ENCODE measurements around the gene MYEOV.

MYEOV gene

GRCh38 chr11:69342588-69343330 lies 48.8 kb downstream of the MYEOV start:
- Histone ChIP-seq H3K27me3 (ENCODE audit: control insufficient read depth, insufficient read depth, low read length, poor library complexity, severe bottlenecking) (no peaks in the 10 kb centered on the region), H3K36me3 (ENCODE audit: control insufficient read depth, insufficient read depth, low read length) (no peaks in the 10 kb centered on the region), H3K4me3 (ENCODE audit: insufficient read depth, low read depth, low read length) (no peak overlapping the region), H3K9me3 (ENCODE audit: control insufficient read depth, low read length) (no peaks in the 10 kb centered on the region), H3K27ac (ENCODE audit: insufficient read depth, low read depth, low read length, poor library complexity, severe bottlenecking) (no peak overlapping the region), H3K4me1 (ENCODE audit: control insufficient read depth, insufficient read depth, low read length) (no peaks in the 10 kb centered on the region)
- WGBS, 2 experiments: 87 to 92% methylated on average over 13 of the region's 13 CpGs

DNA sequence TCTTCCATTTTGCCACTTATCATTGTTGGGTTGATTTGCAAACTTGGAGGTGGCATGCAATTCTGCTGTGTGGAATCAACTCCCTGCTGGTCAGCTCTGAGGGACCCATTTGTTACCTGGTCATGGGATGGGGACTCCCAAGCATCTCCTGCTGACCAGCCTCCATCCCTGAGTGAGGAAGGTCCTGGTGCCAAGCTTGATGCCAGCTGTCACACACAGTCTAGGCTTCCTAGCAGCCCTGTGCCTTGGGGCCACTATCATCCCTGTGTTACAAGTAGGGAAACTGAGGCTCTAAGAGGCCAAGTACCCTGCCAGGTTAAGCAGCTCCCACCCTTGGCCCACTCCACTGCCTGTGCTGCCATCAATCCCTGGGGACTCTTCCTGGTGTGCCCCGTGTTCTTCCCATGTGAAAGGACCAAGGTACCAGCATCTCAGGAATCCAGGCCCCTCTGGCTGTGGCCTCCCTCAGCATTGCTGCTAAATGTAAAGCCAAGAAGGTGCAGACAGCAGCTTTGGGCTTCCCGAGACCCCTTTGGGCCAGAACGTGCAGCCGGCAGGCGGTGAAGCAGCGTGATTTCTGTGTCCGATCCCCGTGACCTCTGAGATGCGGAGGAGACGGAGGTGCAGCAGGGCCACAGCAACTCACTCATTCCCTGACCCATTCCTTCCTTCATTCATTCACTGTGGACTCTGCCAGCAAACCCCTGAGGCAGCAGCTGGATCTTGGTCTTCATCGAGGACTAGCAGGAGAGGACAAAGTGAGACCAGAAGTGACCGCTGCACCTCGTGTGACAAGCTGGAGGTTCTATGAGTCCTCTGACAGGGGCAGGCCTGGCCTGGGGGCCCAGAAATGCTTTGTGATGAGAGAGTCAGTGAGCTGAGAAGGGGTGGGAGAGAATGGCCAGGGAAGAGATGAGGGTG lies 49.7 kb downstream of the MYEOV start:
- no peak overlapping the region for H3K4me3 ChIP-seq (ENCODE audit: insufficient read depth, low read depth, low read length)
- H3K36me3 ChIP-seq (ENCODE audit: control insufficient read depth, insufficient read depth, low read length): no peaks in the 10 kb centered on the region
- H3K4me1 ChIP-seq (ENCODE audit: control insufficient read depth, insufficient read depth, low read length): no peaks in the 10 kb centered on the region
- H3K27me3 ChIP-seq (ENCODE audit: control insufficient read depth, insufficient read depth, low read length, poor library complexity, severe bottlenecking): no peaks in the 10 kb centered on the region
- no peaks in the 10 kb centered on the region for H3K9me3 ChIP-seq (ENCODE audit: control insufficient read depth, low read length)
- H3K27ac ChIP-seq (ENCODE audit: insufficient read depth, low read depth, low read length, poor library complexity, severe bottlenecking): no peak overlapping the region
- 95 to 97% methylated on average over 13 of the region's 13 CpGs for WGBS, 2 experiments

- WGBS, 2 experiments: 92 to 97% methylated on average over 6 to 7 of the region's 7 CpGs
Observed at GRCh38 chr11:69344570-69345145, 50.7 kb downstream of the MYEOV start.

More at GRCh38 chr11:69344570-69345145, 50.7 kb downstream of the MYEOV start:
- H3K36me3 ChIP-seq (ENCODE audit: control insufficient read depth, insufficient read depth, low read length): no peaks in the 10 kb centered on the region
- H3K27ac ChIP-seq (ENCODE audit: insufficient read depth, low read depth, low read length, poor library complexity, severe bottlenecking): no peak overlapping the region
- H3K4me1 ChIP-seq (ENCODE audit: control insufficient read depth, insufficient read depth, low read length): no peaks in the 10 kb centered on the region
- H3K4me3 ChIP-seq (ENCODE audit: insufficient read depth, low read depth, low read length): no peak overlapping the region
- no peaks in the 10 kb centered on the region for H3K27me3 ChIP-seq (ENCODE audit: control insufficient read depth, insufficient read depth, low read length, poor library complexity, severe bottlenecking)
- H3K9me3 ChIP-seq (ENCODE audit: control insufficient read depth, low read length): no peaks in the 10 kb centered on the region

Measured in ectodermal cell (in vitro differentiated cells).